Astrocyte (in vitro differentiated cells and primary cell): ENCODE measurements around the gene PPM1L. TPM values are rescaled to one million over a fixed set of nuclear protein-coding genes. Genes with fewer than 3 reads are reported as not detected.

Source experiments
- DNase-seq: peaks from one replicate; pipeline ENCODE4 v3.0.0-alpha.2; 2010; ENCODE audit warnings: low read depth
- FAIRE-seq: peaks from 2 replicates; lab custom pipeline; 2011; peaks lifted over from hg19 to GRCh38; lab: Jason Lieb, UNC
- H2AFZ ChIP-seq: 2 replicates; pipeline ENCODE4 v1.6.0; 2012; ENCODE audit warnings: low read depth, low read length, inconsistent platforms
- H3K27ac ChIP-seq: 2 replicates; pipeline ENCODE4 v1.5.1; 2011; ENCODE audit warnings: low read depth, low read length, inconsistent platforms
- H3K27me3 ChIP-seq: 2 replicates; pipeline ENCODE4 v1.6.0; 2011; ENCODE audit warnings: low read length, inconsistent platforms; ENCODE audit not compliant: insufficient read depth
- H3K36me3 ChIP-seq: 2 replicates; pipeline ENCODE4 v1.5.1; 2011; ENCODE audit warnings: low read length, inconsistent platforms; ENCODE audit not compliant: insufficient read depth
- H3K4me1 ChIP-seq: 2 replicates; pipeline ENCODE4 v1.5.1; 2011; ENCODE audit warnings: low read length, inconsistent platforms; ENCODE audit not compliant: insufficient read depth
- H3K4me2 ChIP-seq: 2 replicates; pipeline ENCODE4 v1.6.0; 2012; ENCODE audit warnings: low read length, inconsistent platforms
- H3K4me3 ChIP-seq: 2 replicates; pipeline ENCODE4 v1.5.1; 2011; ENCODE audit warnings: low read depth, mild to moderate bottlenecking, low read length, inconsistent platforms; ENCODE audit not compliant: insufficient read depth
- H3K79me2 ChIP-seq: 2 replicates; pipeline ENCODE4 v1.6.0; 2012; ENCODE audit warnings: mild to moderate bottlenecking, low read length, inconsistent platforms; ENCODE audit not compliant: insufficient read depth
- H3K9ac ChIP-seq: 2 replicates; pipeline ENCODE4 v1.6.0; 2012; ENCODE audit warnings: mild to moderate bottlenecking, low read length, inconsistent platforms
- H3K9me3 ChIP-seq: 2 replicates; pipeline ENCODE4 v1.5.1; 2012; ENCODE audit warnings: low read depth, mild to moderate bottlenecking, low read length, inconsistent platforms; ENCODE audit not compliant: insufficient read depth
- H4K20me1 ChIP-seq: 2 replicates; pipeline ENCODE4 v1.6.0; 2012; ENCODE audit warnings: low read length, inconsistent platforms; ENCODE audit not compliant: insufficient read depth
- H3K27ac Mint-ChIP-seq: one replicate; pipeline ENCODE4 v1.8.0; 2021; ENCODE audit warnings: mild to moderate bottlenecking, mixed read lengths; ENCODE audit not compliant: unreplicated experiment
- H3K27me3 Mint-ChIP-seq: one replicate; pipeline ENCODE4 v1.8.0; 2021; ENCODE audit warnings: low read depth, mixed read lengths; ENCODE audit not compliant: unreplicated experiment
- H3K36me3 Mint-ChIP-seq: one replicate; pipeline ENCODE4 v1.8.0; 2021; ENCODE audit warnings: low read depth, mixed read lengths; ENCODE audit not compliant: unreplicated experiment
- H3K4me1 Mint-ChIP-seq: one replicate; pipeline ENCODE4 v1.8.0; 2021; ENCODE audit warnings: low read depth, mixed read lengths; ENCODE audit not compliant: unreplicated experiment
- H3K4me3 Mint-ChIP-seq: one replicate; pipeline ENCODE4 v1.8.0; 2021; ENCODE audit warnings: mild to moderate bottlenecking, moderate library complexity, mixed read lengths; ENCODE audit not compliant: unreplicated experiment
- H3K9me3 Mint-ChIP-seq: one replicate; pipeline ENCODE4 v1.8.0; 2021; ENCODE audit warnings: mild to moderate bottlenecking, mixed read lengths; ENCODE audit not compliant: unreplicated experiment
- CTCF ChIP-seq: IDR thresholded peaks from 2 replicates; pipeline ENCODE4 v1.5.1; 2011; ENCODE audit warnings: low read depth, mild to moderate bottlenecking, inconsistent platforms, low read length, moderate library complexity; ENCODE audit not compliant: insufficient read depth
- EZH2 ChIP-seq: IDR thresholded peaks from 2 replicates; pipeline ENCODE4 v1.6.1; 2012; ENCODE audit warnings: mild to moderate bottlenecking, low read length, inconsistent platforms; ENCODE audit not compliant: insufficient read depth
- total RNA-seq: library from RNA; stranded (reverse); gene quantifications from 2 replicates; pipeline ENCODE4 v1.2.1, GENCODE V29; 2021

The PPM1L gene
- total RNA-seq, 1 donor from 2014 or later, result 6.3 TPM

DNA sequence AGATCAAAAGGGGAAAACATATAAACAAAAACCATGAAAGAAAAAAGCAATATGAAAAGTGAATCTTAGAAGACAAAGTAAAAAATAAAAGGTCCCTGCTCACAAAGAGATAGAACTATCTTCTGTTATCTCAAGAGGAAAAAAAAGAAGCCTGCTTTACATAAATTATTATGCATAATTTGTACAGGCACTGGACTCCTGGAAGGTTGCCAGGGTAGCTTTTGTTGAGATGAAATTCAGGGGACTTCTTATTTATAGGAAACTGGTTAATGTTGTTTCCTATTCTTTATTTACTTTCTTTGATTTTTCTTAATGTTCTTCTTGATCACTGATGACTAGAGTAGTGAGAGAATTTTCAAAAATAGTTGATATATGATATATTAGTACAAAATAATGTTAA, 66.9 kb downstream of the PPM1L start:
- Mint-ChIP-seq H3K9me3 (no peaks in the 10 kb centered on the region), H3K36me3 (no peaks in the 10 kb centered on the region), H3K27ac (no peak overlapping the region), H3K4me3 (no peak overlapping the region), H3K4me1 (no peaks in the 10 kb centered on the region), H3K27me3 (no peaks in the 10 kb centered on the region)
- H3K27me3 ChIP-seq, result no peaks in the 10 kb centered on the region
- H2AFZ ChIP-seq, result no peak overlapping the region
- H3K36me3 ChIP-seq, result no peaks in the 10 kb centered on the region
- no peak overlapping the region for H3K9ac ChIP-seq
- H4K20me1 ChIP-seq, result no peaks in the 10 kb centered on the region
- no peaks in the 10 kb centered on the region for H3K9me3 ChIP-seq
- H3K4me3 ChIP-seq, result no peak overlapping the region
- DNase-seq (no peak), FAIRE-seq (no peak)
- TF ChIP-seq EZH2 (no peak), CTCF (no peak)
- H3K79me2 ChIP-seq, result no peaks in the 10 kb centered on the region
- no peak overlapping the region for H3K4me2 ChIP-seq
- H3K27ac ChIP-seq, result no peak overlapping the region
- H3K4me1 ChIP-seq, result no peaks in the 10 kb centered on the region

DNA sequence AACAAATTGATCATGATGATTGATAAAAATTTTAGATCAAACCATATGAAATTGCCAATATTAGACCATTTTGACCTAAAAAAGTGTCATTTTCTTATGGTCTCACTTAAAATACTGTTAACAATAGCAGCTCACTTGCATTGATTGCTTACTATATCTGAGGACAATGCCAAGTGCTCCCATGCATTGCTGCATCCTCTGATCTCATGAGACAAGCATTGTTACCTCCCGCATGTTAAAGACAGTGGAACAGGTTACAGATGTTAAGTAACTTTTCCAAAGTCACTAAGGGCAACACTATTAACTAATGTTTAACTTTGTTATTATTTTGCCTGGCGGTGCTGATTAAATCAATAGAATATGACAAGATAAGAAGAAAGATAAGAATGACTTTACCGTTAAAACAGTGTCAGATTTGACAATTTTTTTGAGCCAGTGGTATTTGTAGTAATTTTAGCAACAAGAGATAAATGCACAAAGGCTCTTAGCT, 69.3 kb downstream of the PPM1L start:
- H3K27ac ChIP-seq, result no peak overlapping the region
- no peak overlapping the region for H3K4me2 ChIP-seq
- H3K9me3 ChIP-seq, result no peaks in the 10 kb centered on the region
- H3K27ac Mint-ChIP-seq, result no peak overlapping the region
- H3K9me3 Mint-ChIP-seq, result no peaks in the 10 kb centered on the region
- no peaks in the 10 kb centered on the region for H3K36me3 Mint-ChIP-seq
- TF ChIP-seq CTCF, result no peak
- TF ChIP-seq EZH2, result no peak
- H3K36me3 ChIP-seq, result no peaks in the 10 kb centered on the region
- FAIRE-seq (no peak), DNase-seq (no peak)
- H3K4me1 ChIP-seq, result no peaks in the 10 kb centered on the region
- no peak overlapping the region for H2AFZ ChIP-seq
- no peaks in the 10 kb centered on the region for H3K27me3 ChIP-seq
- no peaks in the 10 kb centered on the region for H3K79me2 ChIP-seq
- no peak overlapping the region for H3K4me3 Mint-ChIP-seq
- no peak overlapping the region for H3K9ac ChIP-seq
- no peaks in the 10 kb centered on the region for H3K27me3 Mint-ChIP-seq
- H3K4me3 ChIP-seq, result no peak overlapping the region
- no peaks in the 10 kb centered on the region for H4K20me1 ChIP-seq
- no peaks in the 10 kb centered on the region for H3K4me1 Mint-ChIP-seq

- no peak for FAIRE-seq
- no peaks in the 10 kb centered on the region for H3K36me3 Mint-ChIP-seq
- H3K4me1 Mint-ChIP-seq, result no peaks in the 10 kb centered on the region
- no peaks in the 10 kb centered on the region for H3K27me3 Mint-ChIP-seq
- Histone ChIP-seq H3K4me3 (no peak overlapping the region), H3K4me2 (no peak overlapping the region), H3K9me3 (no peaks in the 10 kb centered on the region), H3K27me3 (no peaks in the 10 kb centered on the region), H4K20me1 (no peaks in the 10 kb centered on the region), H3K79me2 (no peaks in the 10 kb centered on the region), H3K27ac (no peak overlapping the region), H3K9ac (no peak overlapping the region), H2AFZ (no peak overlapping the region), H3K36me3 (no peaks in the 10 kb centered on the region), H3K4me1 (no peaks in the 10 kb centered on the region)
- TF ChIP-seq EZH2 (no peak), CTCF (no peak)
- H3K27ac Mint-ChIP-seq, result no peak overlapping the region
- H3K9me3 Mint-ChIP-seq, result no peaks in the 10 kb centered on the region
- H3K4me3 Mint-ChIP-seq, result no peak overlapping the region
- no peak for DNase-seq
These were observed 70.4 kb downstream of the PPM1L start for GRCh38 chr3:160826408-160826807.
